HepG2 (cell line): ENCODE data around the gene MYO5A. TPM values are rescaled to one million over a fixed set of nuclear protein-coding genes. Genes with fewer than 3 reads are reported as not detected.

Experiments
- ATAC-seq: fragments of 200-7000 bp; cut with Tn5 transposase; 3 replicates; pipeline ENCODE4 v1.9.1; 2020; ENCODE audit warnings: mild to moderate bottlenecking, moderate library complexity
- BruUV-seq: library from RNA; stranded (reverse); fragments of 400-500 nt; replicated peaks from 2 replicates; lab custom pipeline; 2021; lab: Mats Ljungman, UMichigan
- CTCF ChIA-PET: fragments of 300-600 bp; formaldehyde crosslinking; extraction: SDS; loops from one replicate; lab custom pipeline; 2021; ENCODE audit warnings: low total read pairs, inconsistent platforms, low intra/inter-chr PET ratio; lab: Yijun Ruan, JAX
- POLR2A ChIA-PET: fragments of 350-600 bp; sonication (Branson Sonifier 250); formaldehyde crosslinking; loops from one replicate; lab custom pipeline; 2020; ENCODE audit warnings: antibody characterized with exemption, inconsistent platforms; lab: Yijun Ruan, JAX
- DNase-seq: peaks from one replicate; pipeline ENCODE4 v3.0.0-alpha.2; 2015; ENCODE audit warnings: low spot score
- FAIRE-seq: peaks from 3 replicates; lab custom pipeline; 2011; peaks lifted over from hg19 to GRCh38; lab: Jason Lieb, UNC
- H2AFZ ChIP-seq: one replicate; pipeline ENCODE4 v1.6.1; 2011; ENCODE audit warnings: low read length, inconsistent platforms
- H3K27ac ChIP-seq: fragments of 300-600 bp; 3 replicates; pipeline ENCODE4 v1.8.0; 2011; ENCODE audit warnings: mixed run types, mild to moderate bottlenecking, mixed read lengths, low read length, inconsistent platforms; ENCODE audit not compliant: insufficient read depth; ENCODE audit errors: extremely low read length
- H3K27me3 ChIP-seq, 2 experiments: fragments of 200-600 bp in 1 of 2; 2 replicates in 1 of 2; 3 replicates in 1 of 2; pipeline versions ENCODE4 v1.6.0 to v1.8.0; 2011; ENCODE audit warnings: low read length in 2 of 2, mild to moderate bottlenecking in 2 of 2, moderate library complexity in 2 of 2, inconsistent platforms in 1 of 2; ENCODE audit not compliant: insufficient read depth in 2 of 2, control insufficient read depth in 1 of 2
- H3K36me3 ChIP-seq, 2 experiments: fragments of 200-600 bp in 1 of 2; replicated peaks in 1 of 2; 2 replicates in 1 of 2; 3 replicates in 1 of 2; pipeline versions ENCODE4 v1.5.1 to v1.8.0; 2011; ENCODE audit warnings: low read length in 2 of 2, inconsistent platforms in 1 of 2; ENCODE audit not compliant: insufficient read depth in 2 of 2, control insufficient read depth in 1 of 2
- H3K4me1 ChIP-seq: 2 replicates; pipeline ENCODE4 v1.5.1; 2012; ENCODE audit warnings: low read length, inconsistent platforms; ENCODE audit not compliant: insufficient read depth
- H3K4me2 ChIP-seq: 2 replicates; pipeline ENCODE4 v1.6.0; 2011; ENCODE audit warnings: low read depth, low read length, inconsistent platforms
- H3K4me3 ChIP-seq, 3 experiments: fragments of 200-600 bp in 1 of 3; sonication (generic), shearing (Covaris generic) in 1 of 3; replicated peaks in 1 of 3; 2 replicates each; pipeline ENCODE4 v1.5.1; 2011 to 2016; ENCODE audit warnings: low read length in 3 of 3, inconsistent platforms in 2 of 3, low read depth in 2 of 3, mild to moderate bottlenecking in 2 of 3, control low read depth in 1 of 3, mixed read lengths in 1 of 3; ENCODE audit not compliant: insufficient read depth in 1 of 3
- H3K79me2 ChIP-seq: one replicate; pipeline ENCODE4 v1.6.1; 2011; ENCODE audit warnings: low read length, inconsistent platforms; ENCODE audit not compliant: insufficient read depth
- H3K9ac ChIP-seq: 2 replicates; pipeline ENCODE4 v1.6.0; 2011; ENCODE audit warnings: mild to moderate bottlenecking, low read depth, low read length, inconsistent platforms; ENCODE audit not compliant: insufficient read depth
- H3K9me3 ChIP-seq: 2 replicates; pipeline ENCODE4 v1.5.1; 2012; ENCODE audit warnings: mild to moderate bottlenecking, low read length
- H4K20me1 ChIP-seq: 2 replicates; pipeline ENCODE4 v1.6.0; 2011; ENCODE audit warnings: inconsistent platforms, mild to moderate bottlenecking, low read length, moderate library complexity; ENCODE audit not compliant: insufficient read depth
- AGO1 ChIP-seq: fragments of 200-400 bp; formaldehyde crosslinking; IDR thresholded peaks from 2 replicates; pipeline ENCODE4 v1.6.1; 2017; ENCODE audit warnings: mild to moderate bottlenecking, low read depth, low read length, moderate library complexity; ENCODE audit not compliant: poor library complexity, severe bottlenecking
- AGO2 ChIP-seq: fragments of 200-400 bp; formaldehyde crosslinking; optimal IDR thresholded peaks from 2 replicates; pipeline ENCODE3; 2017; ENCODE audit warnings: mild to moderate bottlenecking, low read depth, low read length, moderate library complexity
- BATF2 ChIP-seq: sonication (generic); formaldehyde crosslinking; IDR thresholded peaks from 2 replicates; pipeline ENCODE4 v1.8.0; 2022; ENCODE audit warnings: mild to moderate bottlenecking, missing genetic modification reagents, moderate library complexity
- CEBPB ChIP-seq: IDR thresholded peaks from 2 replicates; pipeline ENCODE4 v1.6.1; 2011; ENCODE audit warnings: low read depth, low read length, improper control_type of control experiment, borderline replicate concordance
- KLF11 ChIP-seq: IDR thresholded peaks from 2 replicates; pipeline ENCODE4 v1.6.1; 2016; ENCODE audit warnings: missing compliant biosample characterization
- NFIB ChIP-seq: sonication (generic); formaldehyde crosslinking; IDR thresholded peaks from 2 replicates; pipeline ENCODE4 v1.9.0; 2021; ENCODE audit warnings: missing genetic modification reagents, mild to moderate bottlenecking, borderline replicate concordance
- ZKSCAN1 ChIP-seq: fragments of 150-350 bp; IDR thresholded peaks from 2 replicates; pipeline ENCODE4 v1.6.1; 2014; ENCODE audit warnings: low read length
- ZNF253 ChIP-seq: sonication (generic); formaldehyde crosslinking; IDR thresholded peaks from 2 replicates; pipeline ENCODE4 v1.8.0; 2022; ENCODE audit warnings: mild to moderate bottlenecking, missing genetic modification reagents, borderline replicate concordance
- ZNF329 ChIP-seq: sonication (generic); formaldehyde crosslinking; IDR thresholded peaks from 2 replicates; pipeline ENCODE4 v1.9.0; 2021; ENCODE audit warnings: low read depth, mild to moderate bottlenecking, missing genetic modification reagents
- ZNF543 ChIP-seq: sonication (generic); formaldehyde crosslinking; IDR thresholded peaks from 2 replicates; pipeline ENCODE4 v1.4.0; 2020; ENCODE audit warnings: mild to moderate bottlenecking, missing genetic modification reagents
- ZNF644 ChIP-seq: IDR thresholded peaks from 2 replicates; pipeline ENCODE4 v1.6.1; 2016; ENCODE audit warnings: low read depth
- ZNF672 ChIP-seq: sonication (generic); formaldehyde crosslinking; IDR thresholded peaks from 2 replicates; pipeline ENCODE4 v1.8.1; 2022; ENCODE audit warnings: missing genetic modification reagents
- ZNF703 ChIP-seq: sonication (generic); formaldehyde crosslinking; IDR thresholded peaks from 2 replicates; pipeline ENCODE4 v1.5.1; 2020; ENCODE audit warnings: missing genetic modification reagents, mild to moderate bottlenecking, moderate library complexity, borderline replicate concordance
- WGBS: methylation state at CpG from one replicate; pipeline ENCODE4 v1.1.6; 2017; ENCODE audit warnings: low lambda C conversion rate; 5-methylcytosine and 5-hydroxymethylcytosine counted together
- in situ Hi-C: cut with HindIII; loops from 2 replicates; pipeline ENCODE4 v1.10.0; 2017; ENCODE audit warnings: low pct_unique_long_range_greater_than_20kb; ENCODE audit not compliant: extremely low pct_ligation_motif_present
- intact Hi-C: fragments of 100-400 bp; cut with micrococcal nuclease; formaldehyde crosslinking; loops from one replicate; pipeline ENCODE4 v1.10.0; 2022; ENCODE audit not compliant: unreplicated experiment
- polyA plus RNA-seq, 8 experiments: library from polyadenylated mRNA; depleted of rRNA in 3 of 8; stranded (reverse) in 7 of 8; unstranded in 1 of 8; fragments of >200 nt; fragmentation: Illumina TruSeq in 4 of 8; extraction: Trizol in 4 of 8; gene quantifications; 2 replicates each; pipeline versions ENCODE4 v1.2.1 to v1.2.3, GENCODE V29; 2011 to 2016; ENCODE audit warnings: low read depth in 4 of 8, missing spikeins in 1 of 8, mixed read lengths in 1 of 8; ENCODE audit not compliant: insufficient read depth in 1 of 8
- total RNA-seq, 5 experiments: library from RNA; depleted of rRNA; stranded (reverse); fragments of >200 nt; fragmentation: Illumina TruSeq; extraction: Trizol; gene quantifications; 2 replicates each; pipeline ENCODE4 v1.2.3, GENCODE V29; 2016; ENCODE audit warnings: low read depth in 1 of 5
- TF ChIP-seq, protein P1 (sequence below): sonication (generic); formaldehyde crosslinking; IDR thresholded peaks from 2 replicates; pipeline ENCODE4 v1.4.0; 2020; ENCODE audit warnings: missing genetic modification reagents, low read depth, mild to moderate bottlenecking, borderline replicate concordance
- TF ChIP-seq, protein P2 (sequence below): sonication (generic); formaldehyde crosslinking; IDR thresholded peaks from 2 replicates; pipeline ENCODE4 v1.5.0; 2020; ENCODE audit warnings: missing genetic modification reagents
- TF ChIP-seq, protein P3 (sequence below): IDR thresholded peaks from 2 replicates; pipeline ENCODE4 v1.6.1; 2018; ENCODE audit warnings: missing genetic modification reagents

The MYO5A gene
- total and polyA plus RNA-seq, 2 of the 13 experiments (the other 11 are each of a cell fraction or from before 2014, with no cell fraction given) = 2.8 to 4.8 TPM

- DNase-seq (no peak), ATAC-seq (no peak), FAIRE-seq (no peak)
- Histone ChIP-seq H3K4me1 (peaks cover 17% of the 10 kb centered on the region), H3K9me3 (no peaks in the 10 kb centered on the region), H3K4me2 (no peak overlapping the region), H2AFZ (no peak overlapping the region), H4K20me1 (no peaks in the 10 kb centered on the region), H3K27me3 (no peaks in the 10 kb centered on the region), H3K9ac (no peak overlapping the region), H3K79me2 (no peaks in the 10 kb centered on the region), H3K27ac (no peak overlapping the region), H3K36me3 (peaks cover 0 to 2% of the 10 kb centered on the region in 2 experiments; a peak in 3 of 5 replicates), H3K4me3 (no peak overlapping the region)
- BruUV-seq = no TSS peak
- TF ChIP-seq CEBPB (peak; percentile 17; the same call in 1 of the 2 replicates), ZNF703 (CRISPR knock-in tag) (no peak)
- ChIA-PET CTCF (no interaction called here), POLR2A (no interaction called here)
- intact Hi-C loops (no loop called here), in situ Hi-C loops (no loop called here)
- 78% methylated on average over 2 of the region's 2 CpGs for WGBS
Measured at GRCh38 chr15:52326756-52327155, 201.9 kb downstream of the MYO5A start.

DNA sequence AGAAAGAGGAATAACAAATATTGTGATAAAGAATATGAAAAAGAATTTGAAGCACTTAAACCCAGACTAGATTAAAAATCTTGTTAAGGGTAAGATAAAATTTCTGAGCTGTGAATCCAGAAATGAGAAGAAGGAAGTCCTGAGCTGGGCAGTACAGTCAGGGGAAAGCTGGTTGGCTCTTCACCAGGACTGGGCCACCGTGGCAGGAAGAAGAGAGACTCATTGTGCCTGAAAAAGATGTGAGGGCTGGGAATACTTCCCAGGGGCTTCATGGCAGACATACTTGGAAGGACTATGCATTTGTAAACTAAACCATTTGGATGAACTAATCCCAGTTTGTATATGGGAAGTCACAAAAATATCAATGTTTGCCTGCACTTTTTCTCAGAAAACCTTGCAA is 204.6 kb downstream of the MYO5A start:
- in situ Hi-C loops = no loop called here
- Histone ChIP-seq H3K27ac (no peak overlapping the region), H3K9me3 (no peaks in the 10 kb centered on the region), H3K9ac (no peak overlapping the region), H2AFZ (no peak overlapping the region), H3K4me2 (no peak overlapping the region), H3K79me2 (no peaks in the 10 kb centered on the region), H3K4me3 (no peak overlapping the region), H3K27me3 (no peaks in the 10 kb centered on the region), H3K4me1 (peaks cover 11% of the 10 kb centered on the region), H4K20me1 (no peaks in the 10 kb centered on the region), H3K36me3 (peaks cover 0 to 4% of the 10 kb centered on the region in 2 experiments; a peak in 4 of 5 replicates)
- 96% methylated on average over 1 of the region's 1 CpG for WGBS
- no peak for ATAC-seq
- ChIA-PET POLR2A (no interaction called here), CTCF (no interaction called here)
- DNase-seq = no peak
- no peak for FAIRE-seq
- no TSS peak for BruUV-seq
- intact Hi-C loops = no loop called here
- TF ChIP-seq, protein P1, sequence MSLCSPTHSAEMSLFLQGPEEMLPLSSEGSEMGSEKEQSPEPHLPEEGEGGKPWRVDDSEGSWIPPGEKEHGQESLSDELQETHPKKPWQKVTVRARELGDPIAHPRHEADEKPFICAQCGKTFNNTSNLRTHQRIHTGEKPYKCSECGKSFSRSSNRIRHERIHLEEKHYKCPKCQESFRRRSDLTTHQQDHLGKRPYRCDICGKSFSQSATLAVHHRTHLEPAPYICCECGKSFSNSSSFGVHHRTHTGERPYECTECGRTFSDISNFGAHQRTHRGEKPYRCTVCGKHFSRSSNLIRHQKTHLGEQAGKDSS (CRISPR knock-in tag) = no peak
- no peak for TF ChIP-seq AGO2
- no peak for TF ChIP-seq ZNF644 (CRISPR knock-in tag)
- no peak for TF ChIP-seq AGO1
- TF ChIP-seq NFIB (CRISPR knock-in tag) = no peak
- TF ChIP-seq ZKSCAN1 = no peak
- TF ChIP-seq ZNF329 (CRISPR knock-in tag) = no peak
- TF ChIP-seq, protein P2, sequence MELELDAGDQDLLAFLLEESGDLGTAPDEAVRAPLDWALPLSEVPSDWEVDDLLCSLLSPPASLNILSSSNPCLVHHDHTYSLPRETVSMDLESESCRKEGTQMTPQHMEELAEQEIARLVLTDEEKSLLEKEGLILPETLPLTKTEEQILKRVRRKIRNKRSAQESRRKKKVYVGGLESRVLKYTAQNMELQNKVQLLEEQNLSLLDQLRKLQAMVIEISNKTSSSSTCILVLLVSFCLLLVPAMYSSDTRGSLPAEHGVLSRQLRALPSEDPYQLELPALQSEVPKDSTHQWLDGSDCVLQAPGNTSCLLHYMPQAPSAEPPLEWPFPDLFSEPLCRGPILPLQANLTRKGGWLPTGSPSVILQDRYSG = no peak
- TF ChIP-seq KLF11 (CRISPR knock-in tag) = no peak
- TF ChIP-seq ZNF253 = no peak
- TF ChIP-seq BATF2 (CRISPR knock-in tag) = no peak
- TF ChIP-seq ZNF672 (CRISPR knock-in tag) = no peak
- no peak for TF ChIP-seq ZNF543 (CRISPR knock-in tag)
- TF ChIP-seq, protein P3, sequence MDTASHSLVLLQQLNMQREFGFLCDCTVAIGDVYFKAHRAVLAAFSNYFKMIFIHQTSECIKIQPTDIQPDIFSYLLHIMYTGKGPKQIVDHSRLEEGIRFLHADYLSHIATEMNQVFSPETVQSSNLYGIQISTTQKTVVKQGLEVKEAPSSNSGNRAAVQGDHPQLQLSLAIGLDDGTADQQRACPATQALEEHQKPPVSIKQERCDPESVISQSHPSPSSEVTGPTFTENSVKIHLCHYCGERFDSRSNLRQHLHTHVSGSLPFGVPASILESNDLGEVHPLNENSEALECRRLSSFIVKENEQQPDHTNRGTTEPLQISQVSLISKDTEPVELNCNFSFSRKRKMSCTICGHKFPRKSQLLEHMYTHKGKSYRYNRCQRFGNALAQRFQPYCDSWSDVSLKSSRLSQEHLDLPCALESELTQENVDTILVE (CRISPR knock-in tag) = no peak
